Activated CD8-positive, alpha-beta memory T cell treated with anti-CD3 and anti-CD28 coated beads, Interleukin-2, amount 50 U/mL, for 1 hour (primary cell): ENCODE measurements around the gene ARHGAP15.

Experiments
- DNase-seq: peaks from one replicate; pipeline ENCODE4 v3.0.0-alpha.2; 2020; ENCODE audit errors: extremely low read depth

Gene ARHGAP15

GRCh38 chr2:143169105-143169504, 39.9 kb downstream of the ARHGAP15 start:
- no peak for DNase-seq

GRCh38 chr2:143171817-143172216, 42.6 kb downstream of the ARHGAP15 start:
- no peak for DNase-seq

GRCh38 chr2:143175438-143175837, 46.2 kb downstream of the ARHGAP15 start:
- DNase-seq: no peak

GRCh38 chr2:143176606-143177005, 47.4 kb downstream of the ARHGAP15 start:
- no peak for DNase-seq

GRCh38 chr2:143177096-143177786, 48.0 kb downstream of the ARHGAP15 start:
- DNase-seq: no peak

GRCh38 chr2:143181494-143181893, 52.3 kb downstream of the ARHGAP15 start:
- no peak for DNase-seq

- no peak for DNase-seq
Measured at GRCh38 chr2:143182649-143183048, 53.4 kb downstream of the ARHGAP15 start.

- no peak for DNase-seq
Measured at GRCh38 chr2:143183804-143184463, 54.7 kb downstream of the ARHGAP15 start.

GRCh38 chr2:143186876-143187275, 57.7 kb downstream of the ARHGAP15 start:
- DNase-seq: no peak

- no peak for DNase-seq
Measured at GRCh38 chr2:143190431-143190830, 61.2 kb downstream of the ARHGAP15 start.

GRCh38 chr2:143192106-143192505, 62.9 kb downstream of the ARHGAP15 start:
- no peak for DNase-seq

- DNase-seq: no peak
Measured at GRCh38 chr2:143192716-143193115, 63.5 kb downstream of the ARHGAP15 start.

GRCh38 chr2:143193121-143193520, 63.9 kb downstream of the ARHGAP15 start:
- DNase-seq: no peak

- no peak for DNase-seq
Measured at GRCh38 chr2:143195511-143195910, 66.3 kb downstream of the ARHGAP15 start.

- DNase-seq: no peak
Measured at GRCh38 chr2:143204062-143204461, 74.8 kb downstream of the ARHGAP15 start.

- no peak for DNase-seq
Measured at GRCh38 chr2:143205106-143205764, 76.0 kb downstream of the ARHGAP15 start.

- DNase-seq: no peak
Measured at GRCh38 chr2:143209570-143210445, 80.6 kb downstream of the ARHGAP15 start.

GRCh38 chr2:143210446-143210819, 81.2 kb downstream of the ARHGAP15 start:
- DNase-seq: no peak

GRCh38 chr2:143217512-143218115, 88.4 kb downstream of the ARHGAP15 start:
- no peak for DNase-seq

GRCh38 chr2:143218621-143219020, 89.4 kb downstream of the ARHGAP15 start:
- no peak for DNase-seq

- DNase-seq: no peak
Measured at GRCh38 chr2:143219266-143219665, 90.0 kb downstream of the ARHGAP15 start.

- DNase-seq: no peak
Measured at GRCh38 chr2:143223556-143223955, 94.3 kb downstream of the ARHGAP15 start.
